GM21367 (cell line): Measurements from ENCODE around the gene CTSE.

ENCODE experiments used
- ATAC-seq: cut with Tn5 transposase; IDR thresholded peaks from one replicate; pipeline ENCODE4 v1.9.1; 2021; ENCODE audit not compliant: unreplicated experiment

CTSE gene

GRCh38 chr1:205994346-205994745 lies 29.3 kb downstream of the CTSE start:
- ATAC-seq, result no peak

GRCh38 chr1:205993068-205993467 lies 30.6 kb downstream of the CTSE start:
- ATAC-seq, result no peak

GRCh38 chr1:205992218-205992882 lies 31.3 kb downstream of the CTSE start:
- no peak for ATAC-seq

- ATAC-seq, result no peak
Observed at GRCh38 chr1:205991237-205991636, 32.5 kb downstream of the CTSE start.

- no peak for ATAC-seq
Observed at GRCh38 chr1:205990226-205990625, 33.5 kb downstream of the CTSE start.

- no peak for ATAC-seq
Observed at GRCh38 chr1:205989786-205990185, 33.9 kb downstream of the CTSE start.

- no peak for ATAC-seq
Observed at GRCh38 chr1:205988585-205988995, 35.1 kb downstream of the CTSE start.

GRCh38 chr1:205986861-205987260 lies 36.8 kb downstream of the CTSE start:
- ATAC-seq, result no peak

GRCh38 chr1:205986292-205986691 lies 37.4 kb downstream of the CTSE start:
- ATAC-seq, result no peak

- ATAC-seq, result no peak
Observed at GRCh38 chr1:205985330-205986005, 38.2 kb downstream of the CTSE start.

GRCh38 chr1:205983925-205984725 lies 39.6 kb downstream of the CTSE start:
- ATAC-seq, result no peak

- no peak for ATAC-seq
Observed at GRCh38 chr1:205981257-205981656, 42.4 kb downstream of the CTSE start.

- no peak for ATAC-seq
Observed at GRCh38 chr1:205980237-205980870, 43.3 kb downstream of the CTSE start.

- ATAC-seq, result no peak
Observed at GRCh38 chr1:205979301-205979700, 44.4 kb downstream of the CTSE start.

GRCh38 chr1:205978676-205979075 lies 45.0 kb downstream of the CTSE start:
- no peak for ATAC-seq

GRCh38 chr1:205977402-205978014 lies 46.2 kb downstream of the CTSE start:
- no peak for ATAC-seq

- no peak for ATAC-seq
Observed at GRCh38 chr1:205976708-205977401, 46.8 kb downstream of the CTSE start.

- ATAC-seq, result no peak
Observed at GRCh38 chr1:205976036-205976435, 47.7 kb downstream of the CTSE start.

GRCh38 chr1:205975387-205975998 lies 48.2 kb downstream of the CTSE start:
- ATAC-seq, result no peak

GRCh38 chr1:205974712-205975111 lies 49.0 kb downstream of the CTSE start:
- ATAC-seq, result no peak
